NCI-H510A (cell line): ENCODE measurements around the gene TCN1.

ENCODE experiments used
- DNase-seq: peaks from one replicate; lab custom pipeline; 2025; lab: John Stamatoyannopoulos, UW

The TCN1 gene

DNA sequence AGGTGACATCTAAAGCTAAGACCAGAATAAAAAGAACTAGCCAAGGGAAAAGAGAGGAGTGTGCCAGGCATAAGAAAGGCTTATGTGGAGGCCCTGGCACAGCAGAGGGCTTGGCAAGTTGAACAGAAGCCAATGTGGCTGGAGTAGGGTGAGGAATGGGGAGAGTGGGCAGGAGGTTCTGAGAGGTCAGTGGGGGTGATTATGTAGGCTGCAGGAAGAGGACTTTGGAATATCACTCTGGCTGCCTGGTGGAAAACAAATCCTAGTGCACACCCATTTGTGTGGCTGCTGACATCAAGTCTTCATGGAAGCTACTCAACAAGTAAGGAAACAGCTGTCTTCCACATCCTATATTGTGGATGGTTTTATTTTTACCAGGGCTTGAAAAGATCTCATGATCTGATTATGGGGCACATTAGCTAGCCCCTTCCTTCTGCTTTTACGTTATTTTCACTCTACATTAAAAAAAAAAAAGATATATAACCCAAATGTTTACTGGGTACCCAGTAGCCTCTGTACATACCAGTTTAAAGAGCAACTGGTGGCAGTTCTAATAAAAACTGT, 59.2 kb downstream of the TCN1 start:
- no peak for DNase-seq

DNA sequence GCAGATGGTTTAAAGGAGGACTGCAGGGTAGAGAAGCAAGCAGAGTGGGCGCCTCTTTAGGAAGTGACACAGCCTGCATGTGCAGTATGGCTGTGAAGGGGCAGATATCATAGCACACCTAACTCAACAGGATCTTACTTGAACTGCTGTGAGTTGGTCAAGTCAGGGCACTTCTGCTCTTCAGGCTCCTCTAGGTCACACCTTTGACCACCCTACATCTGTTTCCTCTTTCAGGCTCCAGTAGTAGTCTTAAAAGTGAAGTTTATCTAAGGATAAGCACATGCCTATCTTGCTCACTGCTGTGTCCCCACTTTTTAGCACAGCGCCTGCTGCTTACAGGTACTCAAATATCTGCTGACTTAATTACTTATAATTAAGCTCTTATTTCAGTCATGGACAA, 62.2 kb downstream of the TCN1 start:
- DNase-seq, result no peak
